GM11168 (cell line): Measurements from ENCODE around the gene C1QTNF2.

Experiments used
- in situ Hi-C: fragments of 300-500 bp; cut with MboI; formaldehyde crosslinking; loops from one replicate; pipeline ENCODE4 v1.12.0; 2022; ENCODE audit warnings: low sequenced_read_pairs; ENCODE audit not compliant: unreplicated experiment

The C1QTNF2 gene

GRCh38 chr5:160311491-160312133 is 58.8 kb downstream of the C1QTNF2 start:
- in situ Hi-C loops = no loop called here

GRCh38 chr5:160310552-160311295 is 59.7 kb downstream of the C1QTNF2 start:
- in situ Hi-C loops = no loop called here

GRCh38 chr5:160310140-160310539 is 60.3 kb downstream of the C1QTNF2 start:
- in situ Hi-C loops = no loop called here

GRCh38 chr5:160306696-160307095 is 63.7 kb downstream of the C1QTNF2 start:
- in situ Hi-C loops = no loop called here

- in situ Hi-C loops = no loop called here
Measured at GRCh38 chr5:160305319-160305718, 65.1 kb downstream of the C1QTNF2 start.

GRCh38 chr5:160303690-160304089 is 66.7 kb downstream of the C1QTNF2 start:
- in situ Hi-C loops = no loop called here

GRCh38 chr5:160298189-160298588 is 72.2 kb downstream of the C1QTNF2 start:
- in situ Hi-C loops = no loop called here

- in situ Hi-C loops = no loop called here
Measured at GRCh38 chr5:160297776-160298175, 72.7 kb downstream of the C1QTNF2 start.
